ENCODE results near the gene GTSE1.
A peak's percentile ranks its signal among the peaks of the same experiment; 100 is the strongest.

DNA sequence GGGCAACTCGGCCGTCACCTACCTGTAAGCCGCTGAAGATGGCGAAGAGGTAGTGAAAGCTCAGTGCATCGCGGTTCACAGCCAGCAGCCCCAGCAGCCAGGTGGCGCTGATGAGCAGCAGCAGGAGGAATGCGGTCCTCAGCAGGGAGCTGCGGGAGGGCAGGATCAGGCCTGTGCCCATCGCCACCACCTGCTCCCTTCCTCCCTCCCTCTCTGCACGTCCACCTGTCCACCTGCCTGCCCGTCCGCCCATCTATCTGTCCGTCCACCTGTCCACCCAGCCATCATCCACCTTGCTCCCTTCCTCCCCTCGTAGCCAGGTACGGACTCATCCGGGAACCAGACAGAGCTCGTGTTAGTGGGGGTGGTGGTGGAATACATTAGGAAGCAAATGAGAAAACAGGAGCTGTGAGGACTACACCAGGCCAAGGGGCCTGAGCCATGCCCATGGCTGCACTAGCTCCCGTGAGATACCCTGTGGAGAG lies 71.1 kb downstream of the GTSE1 start:
- TF ChIP-seq YY1 (IDR thresholded peaks at IDR 0.05; ENCODE audit: insufficient read depth, insufficient replicate concordance, low read depth, low read length) (peak; percentile 53), KAT2B (IDR thresholded peaks at IDR 0.05; ENCODE audit: borderline replicate concordance, low read depth, low read length) (no peak), GTF3A (CRISPR knock-in tag; conservative IDR thresholded peaks at IDR 0.05) (no peak), ZNF598 (CRISPR knock-in tag; IDR thresholded peaks at IDR 0.05; ENCODE audit: borderline replicate concordance) (no peak), KLF16 (CRISPR knock-in tag; IDR thresholded peaks at IDR 0.05) (no peak)
- TF ChIP-seq, protein P1, sequence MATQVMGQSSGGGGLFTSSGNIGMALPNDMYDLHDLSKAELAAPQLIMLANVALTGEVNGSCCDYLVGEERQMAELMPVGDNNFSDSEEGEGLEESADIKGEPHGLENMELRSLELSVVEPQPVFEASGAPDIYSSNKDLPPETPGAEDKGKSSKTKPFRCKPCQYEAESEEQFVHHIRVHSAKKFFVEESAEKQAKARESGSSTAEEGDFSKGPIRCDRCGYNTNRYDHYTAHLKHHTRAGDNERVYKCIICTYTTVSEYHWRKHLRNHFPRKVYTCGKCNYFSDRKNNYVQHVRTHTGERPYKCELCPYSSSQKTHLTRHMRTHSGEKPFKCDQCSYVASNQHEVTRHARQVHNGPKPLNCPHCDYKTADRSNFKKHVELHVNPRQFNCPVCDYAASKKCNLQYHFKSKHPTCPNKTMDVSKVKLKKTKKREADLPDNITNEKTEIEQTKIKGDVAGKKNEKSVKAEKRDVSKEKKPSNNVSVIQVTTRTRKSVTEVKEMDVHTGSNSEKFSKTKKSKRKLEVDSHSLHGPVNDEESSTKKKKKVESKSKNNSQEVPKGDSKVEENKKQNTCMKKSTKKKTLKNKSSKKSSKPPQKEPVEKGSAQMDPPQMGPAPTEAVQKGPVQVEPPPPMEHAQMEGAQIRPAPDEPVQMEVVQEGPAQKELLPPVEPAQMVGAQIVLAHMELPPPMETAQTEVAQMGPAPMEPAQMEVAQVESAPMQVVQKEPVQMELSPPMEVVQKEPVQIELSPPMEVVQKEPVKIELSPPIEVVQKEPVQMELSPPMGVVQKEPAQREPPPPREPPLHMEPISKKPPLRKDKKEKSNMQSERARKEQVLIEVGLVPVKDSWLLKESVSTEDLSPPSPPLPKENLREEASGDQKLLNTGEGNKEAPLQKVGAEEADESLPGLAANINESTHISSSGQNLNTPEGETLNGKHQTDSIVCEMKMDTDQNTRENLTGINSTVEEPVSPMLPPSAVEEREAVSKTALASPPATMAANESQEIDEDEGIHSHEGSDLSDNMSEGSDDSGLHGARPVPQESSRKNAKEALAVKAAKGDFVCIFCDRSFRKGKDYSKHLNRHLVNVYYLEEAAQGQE (IDR thresholded peaks at IDR 0.05; ENCODE audit: borderline replicate concordance in 1 of 2, low read depth in 1 of 2, low read length in 2 of 2): no peak
- TF ChIP-seq, protein P2, sequence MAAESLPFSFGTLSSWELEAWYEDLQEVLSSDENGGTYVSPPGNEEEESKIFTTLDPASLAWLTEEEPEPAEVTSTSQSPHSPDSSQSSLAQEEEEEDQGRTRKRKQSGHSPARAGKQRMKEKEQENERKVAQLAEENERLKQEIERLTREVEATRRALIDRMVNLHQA (CRISPR knock-in tag; IDR thresholded peaks at IDR 0.05): no peak
- TF ChIP-seq, protein P3, sequence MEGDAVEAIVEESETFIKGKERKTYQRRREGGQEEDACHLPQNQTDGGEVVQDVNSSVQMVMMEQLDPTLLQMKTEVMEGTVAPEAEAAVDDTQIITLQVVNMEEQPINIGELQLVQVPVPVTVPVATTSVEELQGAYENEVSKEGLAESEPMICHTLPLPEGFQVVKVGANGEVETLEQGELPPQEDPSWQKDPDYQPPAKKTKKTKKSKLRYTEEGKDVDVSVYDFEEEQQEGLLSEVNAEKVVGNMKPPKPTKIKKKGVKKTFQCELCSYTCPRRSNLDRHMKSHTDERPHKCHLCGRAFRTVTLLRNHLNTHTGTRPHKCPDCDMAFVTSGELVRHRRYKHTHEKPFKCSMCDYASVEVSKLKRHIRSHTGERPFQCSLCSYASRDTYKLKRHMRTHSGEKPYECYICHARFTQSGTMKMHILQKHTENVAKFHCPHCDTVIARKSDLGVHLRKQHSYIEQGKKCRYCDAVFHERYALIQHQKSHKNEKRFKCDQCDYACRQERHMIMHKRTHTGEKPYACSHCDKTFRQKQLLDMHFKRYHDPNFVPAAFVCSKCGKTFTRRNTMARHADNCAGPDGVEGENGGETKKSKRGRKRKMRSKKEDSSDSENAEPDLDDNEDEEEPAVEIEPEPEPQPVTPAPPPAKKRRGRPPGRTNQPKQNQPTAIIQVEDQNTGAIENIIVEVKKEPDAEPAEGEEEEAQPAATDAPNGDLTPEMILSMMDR (CRISPR knock-in tag; IDR thresholded peaks at IDR 0.05): peak; percentile 100

Data from HepG2 (cell line).